Activated CD8-positive, alpha-beta T cell treated with anti-CD3 and anti-CD28 coated beads for 36 hours (primary cell): ENCODE measurements around the gene PFDN4. TPM values are rescaled to one million over a fixed set of nuclear protein-coding genes. Genes with fewer than 3 reads are reported as not detected.
"Not testable (repeated sequence)": the region's sequence is repeated elsewhere in the genome, so short reads cannot be mapped to it uniquely, and the experiment has no call there.

ENCODE experiments used
- ATAC-seq: fragments of 200-7000 bp; cut with Tn5 transposase; one replicate; pipeline ENCODE4 v1.10.0; 2021; ENCODE audit warnings: mild to moderate bottlenecking, moderate library complexity
- CTCF ChIA-PET: fragments of 350-600 bp; sonication (Branson Sonifier 250); formaldehyde crosslinking; loops from one replicate; lab custom pipeline; 2021; ENCODE audit warnings: antibody characterized with exemption; lab: Charles Lee
- POLR2A ChIA-PET: fragments of 350-600 bp; sonication (Branson Sonifier 250); formaldehyde crosslinking; loops from one replicate; lab custom pipeline; 2021; ENCODE audit warnings: antibody characterized with exemption; lab: Charles Lee
- DNase-seq: peaks from one replicate; pipeline ENCODE4 v3.0.0-alpha.2; 2020
- H3K27ac Mint-ChIP-seq: one replicate; pipeline ENCODE4 v1.8.0; 2021; ENCODE audit warnings: mild to moderate bottlenecking, mixed read lengths
- H3K27me3 Mint-ChIP-seq: one replicate; pipeline ENCODE4 v1.8.0; 2021; ENCODE audit warnings: mixed read lengths
- H3K36me3 Mint-ChIP-seq: one replicate; pipeline ENCODE4 v1.8.0; 2021; ENCODE audit warnings: low read depth, mixed read lengths
- H3K4me1 Mint-ChIP-seq: one replicate; pipeline ENCODE4 v1.8.0; 2021; ENCODE audit warnings: low read depth, mixed read lengths
- H3K4me3 Mint-ChIP-seq: one replicate; pipeline ENCODE4 v1.8.0; 2021; ENCODE audit warnings: mild to moderate bottlenecking, moderate library complexity, mixed read lengths
- H3K9me3 Mint-ChIP-seq: one replicate; pipeline ENCODE4 v1.8.0; 2021; ENCODE audit warnings: mixed read lengths
- CTCF ChIP-seq: fragments of 200-600 bp; IDR thresholded peaks from one replicate; pipeline ENCODE4 v1.8.0; 2022; ENCODE audit warnings: antibody characterized with exemption, mild to moderate bottlenecking
- intact Hi-C: fragments of 100-400 bp; cut with micrococcal nuclease; formaldehyde crosslinking; loops from one replicate; pipeline ENCODE4 v1.10.0; 2022
- total RNA-seq, 2 experiments: library from RNA; stranded (reverse); gene quantifications; one replicate each; pipeline ENCODE4 v1.2.3, GENCODE V29; 2021

Gene PFDN4
- total RNA-seq, 2 experiments from 2014 or later: 31.1 to 37.4 TPM

GRCh38 chr20:54221996-54222890 is 14.4 kb downstream of the PFDN4 start:
- peak overlapping the region; percentile 81 for H3K27ac Mint-ChIP-seq
- H3K4me3 Mint-ChIP-seq: no peak overlapping the region
- ATAC-seq: no peak

GRCh38 chr20:54223285-54223684 is 15.4 kb downstream of the PFDN4 start:
- peaks cover 4% of the 10 kb centered on the region for H3K36me3 Mint-ChIP-seq
- POLR2A ChIA-PET: interaction anchor here (2.5 kb wide), 1 partner anchor 15 kb away, joined by 9 read pairs; the partner anchor contains the start of gene PFDN4
- CTCF ChIA-PET: interaction anchor here (1.4 kb wide), 1 partner anchor 424 kb away, joined by 6 read pairs; no protein-coding TSS in a partner anchor
- no peak overlapping the region for H3K27ac Mint-ChIP-seq
- no peak for TF ChIP-seq CTCF
- intact Hi-C loops: loop anchor here (5.0 kb wide), 1 partner anchor 424 kb away; no protein-coding TSS in a partner anchor
- DNase-seq (no peak), ATAC-seq (no peak)
- H3K9me3 Mint-ChIP-seq: peaks cover 4% of the 10 kb centered on the region
- H3K4me3 Mint-ChIP-seq: no peak overlapping the region
- H3K27me3 Mint-ChIP-seq: no peaks in the 10 kb centered on the region
- H3K4me1 Mint-ChIP-seq: peaks cover 23% of the 10 kb centered on the region

More at GRCh38 chr20:54221996-54222890, 14.4 kb downstream of the PFDN4 start:
- DNase-seq: no peak
- Mint-ChIP-seq H3K27me3 (no peaks in the 10 kb centered on the region), H3K4me1 (peaks cover 23% of the 10 kb centered on the region), H3K36me3 (peaks cover 7% of the 10 kb centered on the region), H3K9me3 (no peaks in the 10 kb centered on the region)
- ChIA-PET POLR2A (interaction anchor here (2.5 kb wide), 1 partner anchor 14 kb away, joined by 9 read pairs; the partner anchor contains the start of gene PFDN4), CTCF (interaction anchor here (0.9 to 1.3 kb wide), 4 partner anchors 22 to 425 kb away, joined by 3 to 4 read pairs (median 3); no protein-coding TSS in a partner anchor)
- intact Hi-C loops: loop anchor here (2.0 to 5.0 kb wide), 2 partner anchors 63 to 425 kb away; no protein-coding TSS in a partner anchor
- no peak for TF ChIP-seq CTCF

GRCh38 chr20:54223751-54224150 is 15.9 kb downstream of the PFDN4 start:
- ChIA-PET POLR2A (no interaction called here), CTCF (interaction anchor here (1.4 kb wide), 1 partner anchor 424 kb away, joined by 6 read pairs; no protein-coding TSS in a partner anchor)
- no peaks in the 10 kb centered on the region for H3K27me3 Mint-ChIP-seq
- H3K4me3 Mint-ChIP-seq: no peak overlapping the region
- no peak overlapping the region for H3K27ac Mint-ChIP-seq
- H3K36me3 Mint-ChIP-seq: peaks cover 4% of the 10 kb centered on the region
- intact Hi-C loops: loop anchor here (5.0 kb wide), 1 partner anchor 424 kb away; no protein-coding TSS in a partner anchor
- H3K9me3 Mint-ChIP-seq: peaks cover 4% of the 10 kb centered on the region
- peaks cover 23% of the 10 kb centered on the region for H3K4me1 Mint-ChIP-seq
- no peak for DNase-seq
- ATAC-seq: no peak
- no peak for TF ChIP-seq CTCF

- not testable (repeated sequence) for DNase-seq
These were observed 16.8 kb downstream of the PFDN4 start for GRCh38 chr20:54224642-54225041.

GRCh38 chr20:54227241-54227640 is 19.4 kb downstream of the PFDN4 start:
- POLR2A ChIA-PET: no interaction called here
- Mint-ChIP-seq H3K36me3 (no peaks in the 10 kb centered on the region), H3K27me3 (peaks cover 2% of the 10 kb centered on the region), H3K9me3 (peaks cover 4% of the 10 kb centered on the region), H3K27ac (no peak overlapping the region), H3K4me3 (no peak overlapping the region), H3K4me1 (peaks cover 5% of the 10 kb centered on the region)
- ATAC-seq: no peak
- intact Hi-C loops: no loop called here
- no peak for DNase-seq
- CTCF ChIA-PET: no interaction called here
- TF ChIP-seq CTCF: no peak

More at GRCh38 chr20:54224642-54225041, 16.8 kb downstream of the PFDN4 start:
- H3K36me3 Mint-ChIP-seq, CTCF ChIA-PET, H3K27ac Mint-ChIP-seq, H3K9me3 Mint-ChIP-seq, H3K4me3 Mint-ChIP-seq, POLR2A ChIA-PET, ATAC-seq, H3K27me3 Mint-ChIP-seq: not testable (repeated sequence)
- peaks cover 23% of the 10 kb centered on the region for H3K4me1 Mint-ChIP-seq
- intact Hi-C loops: loop anchor here (5.0 kb wide), 1 partner anchor 423 kb away; no protein-coding TSS in a partner anchor
